GM12878 (cell line): ENCODE results near the gene AMN. TPM values are rescaled to one million over a fixed set of nuclear protein-coding genes. Genes with fewer than 3 reads are reported as not detected.
"Not testable (repeated sequence)": the region's sequence is repeated elsewhere in the genome, so short reads cannot be mapped to it uniquely, and the experiment has no call there.

Experiments
- ATAC-seq: fragments of 200-7000 bp; cut with Tn5 transposase; 3 replicates; pipeline ENCODE4 v1.9.1; 2020; ENCODE audit warnings: mild to moderate bottlenecking, moderate library complexity
- BruUV-seq: library from RNA; stranded (reverse); fragments of 400-500 nt; replicated peaks from 2 replicates; lab custom pipeline; 2021; lab: Mats Ljungman, UMichigan
- CTCF ChIA-PET: fragments of 300-600 bp; sonication (Branson Sonifier 250); formaldehyde crosslinking; extraction: SDS; loops from one replicate; lab custom pipeline; 2021; ENCODE audit warnings: inconsistent platforms; lab: Yijun Ruan, JAX
- POLR2A ChIA-PET: fragments of 350-600 bp; formaldehyde crosslinking; extraction: SDS; loops from one replicate; lab custom pipeline; 2021; ENCODE audit warnings: inconsistent platforms; lab: Charles Lee
- RAD21 ChIA-PET: fragments of 300-600 bp; sonication (Branson Sonifier 250); formaldehyde crosslinking; loops from one replicate; lab custom pipeline; 2023; ENCODE audit warnings: antibody characterized with exemption; ENCODE audit not compliant: unreplicated experiment; lab: Charles Lee
- SMC1A ChIA-PET: fragments of 300-600 bp; sonication (Branson Sonifier 250); formaldehyde crosslinking; loops from one replicate; lab custom pipeline; 2023; ENCODE audit not compliant: unreplicated experiment, uncharacterized antibody; lab: Charles Lee
- DNase-seq: peaks from one replicate; pipeline ENCODE4 v3.0.0-alpha.2; 2011; ENCODE audit warnings: low read depth, low spot score
- FAIRE-seq: peaks from 3 replicates; lab custom pipeline; 2011; peaks lifted over from hg19 to GRCh38; lab: Jason Lieb, UNC
- H2AFZ ChIP-seq: 2 replicates; pipeline ENCODE4 v1.6.0; 2011; ENCODE audit warnings: low read depth, low read length, control low read depth; ENCODE audit not compliant: control insufficient read depth
- H3K27ac ChIP-seq: 2 replicates; pipeline ENCODE4 v1.5.1; 2011; ENCODE audit warnings: control low read depth; ENCODE audit not compliant: control insufficient read depth, insufficient read depth
- H3K27me3 ChIP-seq, 2 experiments: replicated peaks in 1 of 2; 2 replicates each; pipeline versions ENCODE4 v1.6.0 to v1.6.1; 2011; ENCODE audit warnings: low read length in 1 of 2; ENCODE audit not compliant: control insufficient read depth in 2 of 2, insufficient read depth in 2 of 2
- H3K36me3 ChIP-seq, 2 experiments: 2 replicates each; pipeline ENCODE4 v1.5.1; 2011; ENCODE audit warnings: low read length in 1 of 2; ENCODE audit not compliant: control insufficient read depth in 2 of 2, insufficient read depth in 2 of 2
- H3K4me1 ChIP-seq: 2 replicates; pipeline ENCODE4 v1.6.1; 2011; ENCODE audit warnings: mild to moderate bottlenecking, low read length, moderate library complexity, mixed read lengths; ENCODE audit not compliant: control insufficient read depth, insufficient read depth
- H3K4me2 ChIP-seq: 2 replicates; pipeline ENCODE4 v1.6.0; 2011; ENCODE audit warnings: control low read depth; ENCODE audit not compliant: control insufficient read depth, insufficient read depth
- H3K4me3 ChIP-seq: fragments of 200-600 bp; sonication (generic); 2 replicates; pipeline ENCODE4 v1.5.1; 2016
- H3K79me2 ChIP-seq: 2 replicates; pipeline ENCODE4 v1.6.0; 2011; ENCODE audit warnings: low read length; ENCODE audit not compliant: control insufficient read depth, insufficient read depth
- H3K9ac ChIP-seq: 2 replicates; pipeline ENCODE4 v1.8.0; 2011; ENCODE audit warnings: low read length, control low read depth, mixed read lengths; ENCODE audit not compliant: control insufficient read depth, insufficient read depth
- H3K9me3 ChIP-seq: replicated peaks from 3 replicates; pipeline ENCODE4 v1.5.1; 2011; ENCODE audit warnings: mild to moderate bottlenecking, low read length; ENCODE audit not compliant: control insufficient read depth, insufficient read depth
- H4K20me1 ChIP-seq: 2 replicates; pipeline ENCODE4 v1.6.0; 2011; ENCODE audit not compliant: control insufficient read depth, insufficient read depth
- ATF2 ChIP-seq: IDR thresholded peaks from 2 replicates; pipeline ENCODE4 v1.6.1; 2012; ENCODE audit warnings: low read length, inconsistent platforms
- BCL11A ChIP-seq: IDR thresholded peaks from 2 replicates; pipeline ENCODE4 v1.6.1; 2011; ENCODE audit warnings: low read depth, low read length
- CHD2 ChIP-seq: IDR thresholded peaks from 2 replicates; pipeline ENCODE4 v1.6.1; 2011; ENCODE audit warnings: low read depth, low read length, improper control_type of control experiment, borderline replicate concordance
- CHD4 ChIP-seq: fragments of 200-600 bp; sonication (generic); IDR thresholded peaks from 2 replicates; pipeline ENCODE4 v1.6.1; 2016; ENCODE audit warnings: mild to moderate bottlenecking
- E2F8 ChIP-seq: fragments of 450-650 bp; IDR thresholded peaks from 2 replicates; pipeline ENCODE4 v1.6.1; 2018; ENCODE audit warnings: mild to moderate bottlenecking, low read depth, moderate library complexity; ENCODE audit not compliant: partially characterized antibody
- KAT2A ChIP-seq: conservative IDR thresholded peaks from 2 replicates; pipeline ENCODE4 v1.6.1; 2011; ENCODE audit warnings: low read depth, low read length; ENCODE audit not compliant: control insufficient read depth
- MYB ChIP-seq: fragments of 150-350 bp; IDR thresholded peaks from 2 replicates; pipeline ENCODE4 v1.6.1; 2014; ENCODE audit warnings: mild to moderate bottlenecking, low read depth, low read length, borderline replicate concordance
- PAX8 ChIP-seq: fragments of 450-650 bp; IDR thresholded peaks from 2 replicates; pipeline ENCODE4 v1.6.1; 2017; ENCODE audit warnings: mild to moderate bottlenecking, moderate library complexity
- POLR2AphosphoS2 ChIP-seq: IDR thresholded peaks from 2 replicates; pipeline ENCODE4 v1.6.1; 2011; ENCODE audit warnings: low read depth, mild to moderate bottlenecking, low read length, improper control_type of control experiment, moderate library complexity
- SMAD5 ChIP-seq: IDR thresholded peaks from 2 replicates; pipeline ENCODE4 v1.6.1; 2016; ENCODE audit warnings: antibody characterized with exemption, low read depth
- STAT3 ChIP-seq: IDR thresholded peaks from 2 replicates; pipeline ENCODE4 v1.6.1; 2011; ENCODE audit warnings: low read depth, low read length, improper control_type of control experiment
- YY1 ChIP-seq: IDR thresholded peaks from 2 replicates; pipeline ENCODE4 v1.6.1; 2011; ENCODE audit warnings: low read depth, mild to moderate bottlenecking, low read length
- WGBS: methylation state at CpG from one replicate; pipeline ENCODE4 v1.1.6; 2016; ENCODE audit warnings: low lambda C conversion rate; ENCODE audit not compliant: insufficient replicate concordance, insufficient coverage; ENCODE audit errors: missing lambda C conversion rate; 5-methylcytosine and 5-hydroxymethylcytosine counted together
- in situ Hi-C: fragments of 300-500 bp; cut with MboI; formaldehyde crosslinking; loops from 9 replicates; pipeline ENCODE4 v1.14.3; 2018; ENCODE audit warnings: mixed read lengths
- intact Hi-C: fragments of 100-400 bp; cut with micrococcal nuclease; formaldehyde crosslinking; loops from one replicate; pipeline ENCODE4 v1.14.2; 2022; ENCODE audit not compliant: unreplicated experiment
- polyA plus RNA-seq, 11 experiments: library from polyadenylated mRNA; depleted of rRNA in 4 of 11; unstranded in 6 of 11; stranded (reverse) in 5 of 11; fragments of >200 nt; fragmentation: Nextera tagmentation in 4 of 11; fragmentation: Illumina TruSeq in 1 of 11; extraction: Ambion mirVana in 4 of 11; extraction: Trizol in 1 of 11; gene quantifications; 1 replicate in 1 of 11; 2 replicates in 10 of 11; pipeline versions ENCODE4 v1.2.1 to v1.2.3, GENCODE V29; 2011 to 2016; ENCODE audit warnings: inconsistent platforms in 2 of 11, missing spikeins in 2 of 11, low read depth in 1 of 11
- total RNA-seq, 4 experiments: library from RNA; depleted of rRNA in 3 of 4; stranded (reverse); fragments of >200 nt in 3 of 4; fragmentation: Illumina TruSeq in 1 of 4; extraction: Trizol in 1 of 4; gene quantifications; 2 replicates each; pipeline versions ENCODE4 v1.2.1 to v1.2.3, GENCODE V29; 2013 to 2021

Gene AMN
- total and polyA plus RNA-seq, 10 of the 15 experiments (the other 5 are each of a cell fraction or from before 2014, with no cell fraction given): 0.03 to 0.33 (median 0.11) TPM; not detected in 6

GRCh38 chr14:102926104-102926503, 3.6 kb downstream of the AMN start (continued):
- TF ChIP-seq SMAD5 (no peak), KAT2A (no peak), MYB (no peak), POLR2AphosphoS2 (no peak)
- TF ChIP-seq, all 136 proteins: peak for 0

GRCh38 chr14:102926840-102927239, 4.4 kb downstream of the AMN start:
- H4K20me1 ChIP-seq, H3K4me2 ChIP-seq, ATAC-seq, BruUV-seq, CTCF ChIA-PET, H3K36me3 ChIP-seq, FAIRE-seq, SMC1A ChIA-PET, POLR2A ChIA-PET, H2AFZ ChIP-seq, DNase-seq, H3K4me3 ChIP-seq, RAD21 ChIA-PET, H3K27ac ChIP-seq, in situ Hi-C loops, H3K9ac ChIP-seq, intact Hi-C loops, H3K9me3 ChIP-seq, H3K79me2 ChIP-seq: not testable (repeated sequence)
- Histone ChIP-seq H3K27me3 (peaks cover 14 to 18% of the 10 kb centered on the region in 2 experiments), H3K4me1 (peaks cover 24% of the 10 kb centered on the region)
- WGBS: 85% methylated on average over 10 of the region's 10 CpGs

- DNase-seq (no peak), FAIRE-seq (no peak), ATAC-seq (no peak)
- no peak overlapping the region for H3K4me2 ChIP-seq
- no peaks in the 10 kb centered on the region for H3K9me3 ChIP-seq
- no peaks in the 10 kb centered on the region for H3K36me3 ChIP-seq
- no peaks in the 10 kb centered on the region for H4K20me1 ChIP-seq
- RAD21 ChIA-PET: interaction anchor here (1.4 kb wide), 1 partner anchor 10 kb away, joined by 3 read pairs; no protein-coding TSS in a partner anchor
- 41% methylated on average over 19 of the region's 19 CpGs for WGBS
- no peak overlapping the region for H3K9ac ChIP-seq
- POLR2A ChIA-PET: no interaction called here
- peaks cover 14 to 18% of the 10 kb centered on the region in 2 experiments for H3K27me3 ChIP-seq
- H3K4me3 ChIP-seq: no peak overlapping the region
- no peak for TF ChIP-seq BCL11A
- no peak for TF ChIP-seq CHD4
- no peak for TF ChIP-seq YY1
- TF ChIP-seq E2F8: no peak
- TF ChIP-seq PAX8: no peak
- TF ChIP-seq STAT3: no peak
- TF ChIP-seq CHD2: no peak
- TF ChIP-seq ATF2: no peak
- no peaks in the 10 kb centered on the region for H3K79me2 ChIP-seq
- BruUV-seq: no TSS peak
- H3K4me1 ChIP-seq: peaks cover 24% of the 10 kb centered on the region
- intact Hi-C loops (no loop called here), in situ Hi-C loops (no loop called here)
- H2AFZ ChIP-seq: no peak overlapping the region
- H3K27ac ChIP-seq: no peak overlapping the region
- SMC1A ChIA-PET: interaction anchor here (1.0 kb wide), 1 partner anchor 233 kb away, joined by 3 read pairs; no protein-coding TSS in a partner anchor
- CTCF ChIA-PET: no interaction called here
These were observed 4.9 kb downstream of the AMN start for GRCh38 chr14:102927346-102927877.
